ENCODE data around the gene KCNQ4.

GRCh38 chr1:40784141-40784770, 669 bp downstream of the KCNQ4 start:
- TF ChIP-seq POLR2A (IDR thresholded peaks at IDR 0.05; ENCODE audit: low read length) (no peak), GATA1 (IDR thresholded peaks at IDR 0.05; ENCODE audit: low read depth, low read length) (no peak)
